Measurements from ENCODE around the gene PRCC.

DNA sequence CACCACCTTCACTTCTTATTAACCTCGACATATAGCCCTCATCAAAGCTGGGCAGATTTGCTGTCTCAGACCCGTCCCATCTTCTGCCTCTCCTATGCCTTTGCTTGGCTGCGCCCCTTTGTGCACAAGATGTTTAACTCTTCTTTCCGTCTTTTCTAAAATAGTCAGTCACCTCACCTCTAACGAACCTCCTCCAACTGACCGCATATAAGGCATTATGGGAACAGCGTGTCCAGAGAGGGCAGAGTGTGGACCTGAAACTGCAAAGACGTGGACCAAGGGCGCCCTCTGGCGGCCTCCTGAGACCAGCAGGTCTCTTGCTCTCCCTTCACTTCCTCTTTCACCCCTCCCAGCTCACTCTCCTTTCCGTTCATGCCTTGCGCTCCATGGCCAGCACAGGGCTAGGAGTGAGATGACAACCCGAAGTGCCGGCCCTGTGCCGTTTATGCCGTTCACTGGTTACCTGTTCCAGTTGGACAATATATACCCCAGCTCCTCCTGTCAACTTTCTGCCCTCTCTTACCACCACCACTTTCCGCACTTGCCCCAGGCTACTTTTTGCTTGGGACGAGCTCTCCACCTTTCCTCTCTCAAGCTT, 41.6 kb upstream of the PRCC start:
- TF ChIP-seq, protein P1, sequence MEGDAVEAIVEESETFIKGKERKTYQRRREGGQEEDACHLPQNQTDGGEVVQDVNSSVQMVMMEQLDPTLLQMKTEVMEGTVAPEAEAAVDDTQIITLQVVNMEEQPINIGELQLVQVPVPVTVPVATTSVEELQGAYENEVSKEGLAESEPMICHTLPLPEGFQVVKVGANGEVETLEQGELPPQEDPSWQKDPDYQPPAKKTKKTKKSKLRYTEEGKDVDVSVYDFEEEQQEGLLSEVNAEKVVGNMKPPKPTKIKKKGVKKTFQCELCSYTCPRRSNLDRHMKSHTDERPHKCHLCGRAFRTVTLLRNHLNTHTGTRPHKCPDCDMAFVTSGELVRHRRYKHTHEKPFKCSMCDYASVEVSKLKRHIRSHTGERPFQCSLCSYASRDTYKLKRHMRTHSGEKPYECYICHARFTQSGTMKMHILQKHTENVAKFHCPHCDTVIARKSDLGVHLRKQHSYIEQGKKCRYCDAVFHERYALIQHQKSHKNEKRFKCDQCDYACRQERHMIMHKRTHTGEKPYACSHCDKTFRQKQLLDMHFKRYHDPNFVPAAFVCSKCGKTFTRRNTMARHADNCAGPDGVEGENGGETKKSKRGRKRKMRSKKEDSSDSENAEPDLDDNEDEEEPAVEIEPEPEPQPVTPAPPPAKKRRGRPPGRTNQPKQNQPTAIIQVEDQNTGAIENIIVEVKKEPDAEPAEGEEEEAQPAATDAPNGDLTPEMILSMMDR (IDR thresholded peaks at IDR 0.05), result peak; percentile 85 to 98 (median 96)
- no peak for TF ChIP-seq POLR2A (IDR thresholded peaks at IDR 0.05)

All from adrenal gland (tissue), 5 donors.